Effector memory CD8-positive, alpha-beta T cell (primary cell): ENCODE data around the gene KLHL6.
"Not testable (repeated sequence)": the region's sequence is repeated elsewhere in the genome, so short reads cannot be mapped to it uniquely, and the experiment has no call there.

Experiments used
- ATAC-seq: fragments of 150-1000 bp; cut with Tn5 transposase; replicated peaks from 2 replicates; pipeline ENCODE4 v1.10.0; 2021; ENCODE audit warnings: mild to moderate bottlenecking, moderate library complexity
- DNase-seq, 3 experiments: peaks; one replicate each; pipeline ENCODE4 v3.0.0; 2021
- H3K27ac Mint-ChIP-seq, 2 donors: one replicate each; pipeline ENCODE4 v1.8.0; 2022; ENCODE audit warnings: mild to moderate bottlenecking in 2 of 2, mixed read lengths in 2 of 2, moderate library complexity in 2 of 2
- H3K27me3 Mint-ChIP-seq, 2 donors: one replicate each; pipeline ENCODE4 v1.8.0; 2022; ENCODE audit warnings: mixed read lengths in 2 of 2
- H3K36me3 Mint-ChIP-seq: one replicate; pipeline ENCODE4 v1.8.0; 2022; ENCODE audit warnings: mild to moderate bottlenecking, moderate library complexity, mixed read lengths; ENCODE audit not compliant: insufficient read depth
- H3K4me1 Mint-ChIP-seq, 2 donors: one replicate each; pipeline ENCODE4 v1.8.0; 2022; ENCODE audit warnings: low read depth in 2 of 2, mixed read lengths in 2 of 2
- H3K4me3 Mint-ChIP-seq, 2 donors: one replicate each; pipeline ENCODE4 v1.8.0; 2022; ENCODE audit warnings: mild to moderate bottlenecking in 2 of 2, mixed read lengths in 2 of 2, moderate library complexity in 2 of 2
- H3K9me3 Mint-ChIP-seq, 2 donors: one replicate each; pipeline ENCODE4 v1.8.0; 2022; ENCODE audit warnings: mixed read lengths in 2 of 2

The KLHL6 gene

GRCh38 chr3:183490211-183490601 lies 65.3 kb downstream of the KLHL6 start:
- Mint-ChIP-seq H3K36me3 (peaks cover 13% of the 10 kb centered on the region), H3K4me3 (no peak overlapping the region), H3K27ac (no peak overlapping the region), H3K27me3 (no peaks in the 10 kb centered on the region), H3K4me1 (no peaks in the 10 kb centered on the region), H3K9me3 (no peaks in the 10 kb centered on the region)
- DNase-seq = no peak
- ATAC-seq = no peak

- Mint-ChIP-seq H3K36me3 (peaks cover 13% of the 10 kb centered on the region), H3K4me1 (no peaks in the 10 kb centered on the region), H3K27ac (no peak overlapping the region), H3K9me3 (no peaks in the 10 kb centered on the region), H3K27me3 (no peaks in the 10 kb centered on the region), H3K4me3 (no peak overlapping the region)
- ATAC-seq = no peak
- DNase-seq = no peak
Observed at GRCh38 chr3:183489455-183490210, 65.9 kb downstream of the KLHL6 start.

- no peak overlapping the region for H3K4me3 Mint-ChIP-seq
- no peak overlapping the region for H3K27ac Mint-ChIP-seq
- H3K4me1 Mint-ChIP-seq = no peaks in the 10 kb centered on the region
- no peak for DNase-seq
- peaks cover 10% of the 10 kb centered on the region for H3K36me3 Mint-ChIP-seq
- no peak for ATAC-seq
- no peaks in the 10 kb centered on the region for H3K27me3 Mint-ChIP-seq
- H3K9me3 Mint-ChIP-seq = no peaks in the 10 kb centered on the region
Observed at GRCh38 chr3:183488343-183488742, 67.2 kb downstream of the KLHL6 start.

- ATAC-seq (no peak), DNase-seq (no peak)
- H3K4me3 Mint-ChIP-seq = no peak overlapping the region
- H3K27ac Mint-ChIP-seq = no peak overlapping the region
- no peaks in the 10 kb centered on the region for H3K4me1 Mint-ChIP-seq
- no peaks in the 10 kb centered on the region for H3K27me3 Mint-ChIP-seq
- H3K9me3 Mint-ChIP-seq = no peaks in the 10 kb centered on the region
- H3K36me3 Mint-ChIP-seq = peaks cover 7% of the 10 kb centered on the region
Observed at GRCh38 chr3:183487896-183488295, 67.6 kb downstream of the KLHL6 start.

GRCh38 chr3:183487016-183487415 lies 68.5 kb downstream of the KLHL6 start:
- Mint-ChIP-seq H3K9me3 (no peaks in the 10 kb centered on the region), H3K36me3 (peaks cover 7% of the 10 kb centered on the region), H3K27me3 (no peaks in the 10 kb centered on the region), H3K4me1 (no peaks in the 10 kb centered on the region), H3K27ac (no peak overlapping the region), H3K4me3 (no peak overlapping the region)
- DNase-seq (no peak), ATAC-seq (no peak)

GRCh38 chr3:183486472-183486871 lies 69.0 kb downstream of the KLHL6 start:
- DNase-seq = no peak
- no peak overlapping the region for H3K27ac Mint-ChIP-seq
- H3K9me3 Mint-ChIP-seq = no peaks in the 10 kb centered on the region
- ATAC-seq = no peak
- peaks cover 0 to 4% of the 10 kb centered on the region in 2 donors for H3K27me3 Mint-ChIP-seq
- no peaks in the 10 kb centered on the region for H3K4me1 Mint-ChIP-seq
- no peak overlapping the region for H3K4me3 Mint-ChIP-seq
- peaks cover 5% of the 10 kb centered on the region for H3K36me3 Mint-ChIP-seq

- no peak for ATAC-seq
- peaks cover 0 to 9% of the 10 kb centered on the region in 2 donors for H3K27me3 Mint-ChIP-seq
- H3K4me3 Mint-ChIP-seq = no peak overlapping the region
- H3K4me1 Mint-ChIP-seq = no peaks in the 10 kb centered on the region
- H3K9me3 Mint-ChIP-seq = no peaks in the 10 kb centered on the region
- no peaks in the 10 kb centered on the region for H3K36me3 Mint-ChIP-seq
- no peak overlapping the region for H3K27ac Mint-ChIP-seq
- no peak for DNase-seq
Observed at GRCh38 chr3:183485585-183485984, 69.9 kb downstream of the KLHL6 start.

GRCh38 chr3:183485093-183485492 lies 70.4 kb downstream of the KLHL6 start:
- Mint-ChIP-seq H3K27ac (peak overlapping the region in 1 of 2 donors; percentile 3), H3K36me3 (no peaks in the 10 kb centered on the region), H3K4me1 (no peaks in the 10 kb centered on the region), H3K4me3 (no peak overlapping the region), H3K9me3 (no peaks in the 10 kb centered on the region), H3K27me3 (peaks cover 2 to 9% of the 10 kb centered on the region in 2 donors)
- ATAC-seq = no peak
- DNase-seq = no peak

GRCh38 chr3:183484431-183485075 lies 71.0 kb downstream of the KLHL6 start:
- peaks cover 6 to 12% of the 10 kb centered on the region in 2 donors for H3K27me3 Mint-ChIP-seq
- no peaks in the 10 kb centered on the region for H3K9me3 Mint-ChIP-seq
- peak overlapping the region in 1 of 2 donors; percentile 3 for H3K27ac Mint-ChIP-seq
- DNase-seq = no peak
- no peak overlapping the region for H3K4me3 Mint-ChIP-seq
- no peaks in the 10 kb centered on the region for H3K4me1 Mint-ChIP-seq
- ATAC-seq = no peak
- no peaks in the 10 kb centered on the region for H3K36me3 Mint-ChIP-seq

GRCh38 chr3:183481582-183481981 lies 73.9 kb downstream of the KLHL6 start:
- no peak for ATAC-seq
- H3K4me3 Mint-ChIP-seq = no peak overlapping the region
- no peaks in the 10 kb centered on the region for H3K9me3 Mint-ChIP-seq

GRCh38 chr3:183478501-183478900 lies 77.0 kb downstream of the KLHL6 start:
- H3K36me3 Mint-ChIP-seq = no peaks in the 10 kb centered on the region
- ATAC-seq = no peak
- DNase-seq = no peak
- H3K4me3 Mint-ChIP-seq = no peak overlapping the region
- H3K9me3 Mint-ChIP-seq = no peaks in the 10 kb centered on the region
- no peaks in the 10 kb centered on the region for H3K4me1 Mint-ChIP-seq
- H3K27me3 Mint-ChIP-seq = peaks cover 6 to 34% of the 10 kb centered on the region in 2 donors
- H3K27ac Mint-ChIP-seq = no peak overlapping the region

More at GRCh38 chr3:183481582-183481981, 73.9 kb downstream of the KLHL6 start:
- Mint-ChIP-seq H3K4me1 (no peaks in the 10 kb centered on the region), H3K36me3 (no peaks in the 10 kb centered on the region), H3K27ac (no peak overlapping the region), H3K27me3 (peaks cover 6 to 34% of the 10 kb centered on the region in 2 donors)
- DNase-seq = no peak

GRCh38 chr3:183477801-183478456 lies 77.6 kb downstream of the KLHL6 start:
- Mint-ChIP-seq H3K9me3 (no peaks in the 10 kb centered on the region), H3K4me1 (no peaks in the 10 kb centered on the region), H3K36me3 (no peaks in the 10 kb centered on the region), H3K27ac (no peak overlapping the region), H3K27me3 (peaks cover 6 to 34% of the 10 kb centered on the region in 2 donors), H3K4me3 (no peak overlapping the region)
- DNase-seq (no peak), ATAC-seq (no peak)

- not testable (repeated sequence) for H3K36me3 Mint-ChIP-seq, H3K4me1 Mint-ChIP-seq, H3K27ac Mint-ChIP-seq, DNase-seq, H3K9me3 Mint-ChIP-seq, H3K4me3 Mint-ChIP-seq, ATAC-seq
- peaks cover 6 to 25% of the 10 kb centered on the region in 2 donors for H3K27me3 Mint-ChIP-seq
Observed at GRCh38 chr3:183475764-183476162, 79.7 kb downstream of the KLHL6 start.
